K562 (cell line): ENCODE measurements around the gene KAT7.

Source experiments
- EP300 ChIP-seq: IDR thresholded peaks from 2 replicates; pipeline ENCODE4 v1.6.1; 2012; ENCODE audit warnings: low read length, improper control_type of control experiment
- MAFF ChIP-seq: IDR thresholded peaks from 2 replicates; pipeline ENCODE4 v1.6.1; 2012; ENCODE audit warnings: low read length, improper control_type of control experiment
- POU5F1 ChIP-seq: fragments of 150-350 bp; IDR thresholded peaks from 2 replicates; pipeline ENCODE4 v1.6.1; 2014; ENCODE audit warnings: borderline replicate concordance, low read length, low read depth, mild to moderate bottlenecking; ENCODE audit not compliant: partially characterized antibody
- SETDB1 ChIP-seq: IDR thresholded peaks from one replicate; pipeline ENCODE4 v1.6.1; 2012; ENCODE audit warnings: low read length, control low read depth, inconsistent platforms
- TF ChIP-seq, protein P1 (sequence below): IDR thresholded peaks from 3 replicates; pipeline ENCODE4 v1.6.1; 2011; ENCODE audit warnings: borderline replicate concordance, mild to moderate bottlenecking, moderate library complexity; ENCODE audit not compliant: insufficient read length; ENCODE audit errors: extremely low read depth
- TF ChIP-seq, protein P2 (sequence below): fragments of 200-800 bp; sonication (Bioruptor generic); IDR thresholded peaks from 2 replicates; pipeline ENCODE4 v1.6.1; 2016; ENCODE audit warnings: missing genetic modification characterization, missing compliant biosample characterization
- TF ChIP-seq, protein P3 (sequence below): fragments of 150-350 bp; IDR thresholded peaks from 2 replicates; pipeline ENCODE4 v1.6.1; 2014; ENCODE audit warnings: low read depth, mild to moderate bottlenecking, low read length, borderline replicate concordance

DNA sequence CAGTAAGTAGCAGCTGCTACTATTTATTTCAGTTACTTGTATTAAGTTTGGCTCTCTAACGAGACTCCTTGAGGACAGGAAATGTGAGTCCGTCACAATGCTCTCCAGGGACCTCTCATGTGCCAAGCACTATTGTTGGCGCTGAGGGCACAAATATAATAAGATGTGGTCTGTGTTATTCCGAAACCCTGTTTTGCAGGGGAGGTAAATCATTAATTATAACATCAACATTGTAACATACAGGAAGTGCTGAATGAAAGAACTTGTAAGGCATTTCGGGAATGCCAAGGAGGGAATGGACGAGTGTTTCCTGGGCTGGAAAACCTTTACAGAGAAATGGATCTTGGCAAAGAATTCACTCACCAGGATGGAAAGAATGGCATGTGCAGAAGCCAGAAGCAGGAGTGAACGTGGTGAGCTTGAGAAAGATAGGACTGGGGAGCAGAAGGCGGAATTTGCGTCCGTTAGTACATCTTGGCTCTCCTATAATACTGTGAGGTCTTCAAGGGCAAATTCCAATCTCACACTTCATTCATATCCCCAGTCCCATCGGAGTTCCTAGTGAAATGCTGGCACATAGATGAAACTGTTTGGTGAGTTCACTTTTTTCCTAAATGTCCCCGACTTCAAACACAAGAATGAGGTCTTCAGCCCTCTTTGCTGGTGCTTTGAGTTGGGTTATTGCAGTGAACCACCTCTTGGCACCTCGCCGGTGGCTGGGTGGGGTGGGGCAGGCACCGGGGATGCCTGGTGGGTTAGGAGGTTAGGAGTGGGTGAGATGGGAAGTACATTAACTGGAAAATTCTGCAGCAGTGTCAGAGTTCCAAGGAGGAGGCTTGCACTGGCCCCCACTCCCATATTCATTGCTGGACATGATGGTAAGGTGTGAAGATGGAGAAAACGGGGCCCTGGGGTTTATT lies 47.9 kb downstream of the KAT7 start:
- TF ChIP-seq POU5F1 (no peak), EP300 (no peak), SETDB1 (no peak), MAFF (no peak)
- TF ChIP-seq, protein P1, sequence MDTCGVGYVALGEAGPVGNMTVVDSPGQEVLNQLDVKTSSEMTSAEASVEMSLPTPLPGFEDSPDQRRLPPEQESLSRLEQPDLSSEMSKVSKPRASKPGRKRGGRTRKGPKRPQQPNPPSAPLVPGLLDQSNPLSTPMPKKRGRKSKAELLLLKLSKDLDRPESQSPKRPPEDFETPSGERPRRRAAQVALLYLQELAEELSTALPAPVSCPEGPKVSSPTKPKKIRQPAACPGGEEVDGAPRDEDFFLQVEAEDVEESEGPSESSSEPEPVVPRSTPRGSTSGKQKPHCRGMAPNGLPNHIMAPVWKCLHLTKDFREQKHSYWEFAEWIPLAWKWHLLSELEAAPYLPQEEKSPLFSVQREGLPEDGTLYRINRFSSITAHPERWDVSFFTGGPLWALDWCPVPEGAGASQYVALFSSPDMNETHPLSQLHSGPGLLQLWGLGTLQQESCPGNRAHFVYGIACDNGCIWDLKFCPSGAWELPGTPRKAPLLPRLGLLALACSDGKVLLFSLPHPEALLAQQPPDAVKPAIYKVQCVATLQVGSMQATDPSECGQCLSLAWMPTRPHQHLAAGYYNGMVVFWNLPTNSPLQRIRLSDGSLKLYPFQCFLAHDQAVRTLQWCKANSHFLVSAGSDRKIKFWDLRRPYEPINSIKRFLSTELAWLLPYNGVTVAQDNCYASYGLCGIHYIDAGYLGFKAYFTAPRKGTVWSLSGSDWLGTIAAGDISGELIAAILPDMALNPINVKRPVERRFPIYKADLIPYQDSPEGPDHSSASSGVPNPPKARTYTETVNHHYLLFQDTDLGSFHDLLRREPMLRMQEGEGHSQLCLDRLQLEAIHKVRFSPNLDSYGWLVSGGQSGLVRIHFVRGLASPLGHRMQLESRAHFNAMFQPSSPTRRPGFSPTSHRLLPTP, result no peak
- TF ChIP-seq, protein P2, sequence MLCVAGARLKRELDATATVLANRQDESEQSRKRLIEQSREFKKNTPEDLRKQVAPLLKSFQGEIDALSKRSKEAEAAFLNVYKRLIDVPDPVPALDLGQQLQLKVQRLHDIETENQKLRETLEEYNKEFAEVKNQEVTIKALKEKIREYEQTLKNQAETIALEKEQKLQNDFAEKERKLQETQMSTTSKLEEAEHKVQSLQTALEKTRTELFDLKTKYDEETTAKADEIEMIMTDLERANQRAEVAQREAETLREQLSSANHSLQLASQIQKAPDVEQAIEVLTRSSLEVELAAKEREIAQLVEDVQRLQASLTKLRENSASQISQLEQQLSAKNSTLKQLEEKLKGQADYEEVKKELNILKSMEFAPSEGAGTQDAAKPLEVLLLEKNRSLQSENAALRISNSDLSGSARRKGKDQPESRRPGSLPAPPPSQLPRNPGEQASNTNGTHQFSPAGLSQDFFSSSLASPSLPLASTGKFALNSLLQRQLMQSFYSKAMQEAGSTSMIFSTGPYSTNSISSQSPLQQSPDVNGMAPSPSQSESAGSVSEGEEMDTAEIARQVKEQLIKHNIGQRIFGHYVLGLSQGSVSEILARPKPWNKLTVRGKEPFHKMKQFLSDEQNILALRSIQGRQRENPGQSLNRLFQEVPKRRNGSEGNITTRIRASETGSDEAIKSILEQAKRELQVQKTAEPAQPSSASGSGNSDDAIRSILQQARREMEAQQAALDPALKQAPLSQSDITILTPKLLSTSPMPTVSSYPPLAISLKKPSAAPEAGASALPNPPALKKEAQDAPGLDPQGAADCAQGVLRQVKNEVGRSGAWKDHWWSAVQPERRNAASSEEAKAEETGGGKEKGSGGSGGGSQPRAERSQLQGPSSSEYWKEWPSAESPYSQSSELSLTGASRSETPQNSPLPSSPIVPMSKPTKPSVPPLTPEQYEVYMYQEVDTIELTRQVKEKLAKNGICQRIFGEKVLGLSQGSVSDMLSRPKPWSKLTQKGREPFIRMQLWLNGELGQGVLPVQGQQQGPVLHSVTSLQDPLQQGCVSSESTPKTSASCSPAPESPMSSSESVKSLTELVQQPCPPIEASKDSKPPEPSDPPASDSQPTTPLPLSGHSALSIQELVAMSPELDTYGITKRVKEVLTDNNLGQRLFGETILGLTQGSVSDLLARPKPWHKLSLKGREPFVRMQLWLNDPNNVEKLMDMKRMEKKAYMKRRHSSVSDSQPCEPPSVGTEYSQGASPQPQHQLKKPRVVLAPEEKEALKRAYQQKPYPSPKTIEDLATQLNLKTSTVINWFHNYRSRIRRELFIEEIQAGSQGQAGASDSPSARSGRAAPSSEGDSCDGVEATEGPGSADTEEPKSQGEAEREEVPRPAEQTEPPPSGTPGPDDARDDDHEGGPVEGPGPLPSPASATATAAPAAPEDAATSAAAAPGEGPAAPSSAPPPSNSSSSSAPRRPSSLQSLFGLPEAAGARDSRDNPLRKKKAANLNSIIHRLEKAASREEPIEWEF, result no peak
- TF ChIP-seq, protein P3, sequence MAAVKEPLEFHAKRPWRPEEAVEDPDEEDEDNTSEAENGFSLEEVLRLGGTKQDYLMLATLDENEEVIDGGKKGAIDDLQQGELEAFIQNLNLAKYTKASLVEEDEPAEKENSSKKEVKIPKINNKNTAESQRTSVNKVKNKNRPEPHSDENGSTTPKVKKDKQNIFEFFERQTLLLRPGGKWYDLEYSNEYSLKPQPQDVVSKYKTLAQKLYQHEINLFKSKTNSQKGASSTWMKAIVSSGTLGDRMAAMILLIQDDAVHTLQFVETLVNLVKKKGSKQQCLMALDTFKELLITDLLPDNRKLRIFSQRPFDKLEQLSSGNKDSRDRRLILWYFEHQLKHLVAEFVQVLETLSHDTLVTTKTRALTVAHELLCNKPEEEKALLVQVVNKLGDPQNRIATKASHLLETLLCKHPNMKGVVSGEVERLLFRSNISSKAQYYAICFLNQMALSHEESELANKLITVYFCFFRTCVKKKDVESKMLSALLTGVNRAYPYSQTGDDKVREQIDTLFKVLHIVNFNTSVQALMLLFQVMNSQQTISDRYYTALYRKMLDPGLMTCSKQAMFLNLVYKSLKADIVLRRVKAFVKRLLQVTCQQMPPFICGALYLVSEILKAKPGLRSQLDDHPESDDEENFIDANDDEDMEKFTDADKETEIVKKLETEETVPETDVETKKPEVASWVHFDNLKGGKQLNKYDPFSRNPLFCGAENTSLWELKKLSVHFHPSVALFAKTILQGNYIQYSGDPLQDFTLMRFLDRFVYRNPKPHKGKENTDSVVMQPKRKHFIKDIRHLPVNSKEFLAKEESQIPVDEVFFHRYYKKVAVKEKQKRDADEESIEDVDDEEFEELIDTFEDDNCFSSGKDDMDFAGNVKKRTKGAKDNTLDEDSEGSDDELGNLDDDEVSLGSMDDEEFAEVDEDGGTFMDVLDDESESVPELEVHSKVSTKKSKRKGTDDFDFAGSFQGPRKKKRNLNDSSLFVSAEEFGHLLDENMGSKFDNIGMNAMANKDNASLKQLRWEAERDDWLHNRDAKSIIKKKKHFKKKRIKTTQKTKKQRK, result no peak
